K562 (cell line): ENCODE data around the gene DGLUCY. TPM values are rescaled to one million over a fixed set of nuclear protein-coding genes. Genes with fewer than 3 reads are reported as not detected.

Source experiments
- CCNT2 ChIP-seq: IDR thresholded peaks from 2 replicates; pipeline ENCODE4 v1.6.1; 2011; ENCODE audit warnings: borderline replicate concordance, low read depth, mild to moderate bottlenecking, moderate library complexity, mixed read lengths, low read length; ENCODE audit not compliant: insufficient read length; ENCODE audit errors: extremely low read depth
- CXXC5 ChIP-seq: fragments of 250-450 bp; sonication (Bioruptor Pico); IDR thresholded peaks from 2 replicates; pipeline ENCODE4 v1.8.0; 2022; ENCODE audit warnings: inconsistent platforms, mild to moderate bottlenecking, moderate library complexity
- EP300 ChIP-seq: IDR thresholded peaks from 2 replicates; pipeline ENCODE4 v1.6.1; 2012; ENCODE audit warnings: low read length, improper control_type of control experiment
- FUS ChIP-seq: fragments of 200-400 bp; formaldehyde crosslinking; optimal IDR thresholded peaks from 2 replicates; pipeline ENCODE3; 2017; ENCODE audit warnings: low read depth, low read length
- HDGF ChIP-seq: fragments of 450-650 bp; IDR thresholded peaks from 2 replicates; pipeline ENCODE4 v1.6.1; 2016
- HMBOX1 ChIP-seq: sonication (generic); IDR thresholded peaks from 2 replicates; pipeline ENCODE4 v1.6.1; 2016
- IRF9 ChIP-seq: fragments of 450-650 bp; IDR thresholded peaks from 2 replicates; pipeline ENCODE4 v1.6.1; 2016; ENCODE audit warnings: missing biosample characterization, missing genetic modification characterization
- MTA2 ChIP-seq: fragments of 450-650 bp; IDR thresholded peaks from 2 replicates; pipeline ENCODE4 v1.6.1; 2016; ENCODE audit warnings: low read depth
- MTA3 ChIP-seq: fragments of 450-650 bp; formaldehyde crosslinking; IDR thresholded peaks from 2 replicates; pipeline ENCODE4 v1.6.1; 2017; ENCODE audit warnings: mild to moderate bottlenecking, borderline replicate concordance
- NFIX ChIP-seq: fragments of 250-450 bp; sonication (Bioruptor Pico); IDR thresholded peaks from 2 replicates; pipeline ENCODE4 v1.4.0; 2020; ENCODE audit warnings: low read depth, mild to moderate bottlenecking, moderate library complexity
- PBX2 ChIP-seq, 2 experiments: IDR thresholded peaks in 1 of 2; conservative IDR thresholded peaks in 1 of 2; 2 replicates each; pipeline ENCODE4 v1.6.1; 2016; ENCODE audit warnings: low read depth in 2 of 2, mild to moderate bottlenecking in 1 of 2, missing compliant biosample characterization in 1 of 2, missing genetic modification characterization in 1 of 2, moderate library complexity in 1 of 2
- POLR3A ChIP-seq: IDR thresholded peaks from 2 replicates; pipeline ENCODE4 v1.6.1; 2011; ENCODE audit warnings: borderline replicate concordance, mild to moderate bottlenecking, moderate library complexity; ENCODE audit not compliant: insufficient read length, insufficient read depth; ENCODE audit errors: extremely low read depth
- RBM25 ChIP-seq: fragments of 200-400 bp; formaldehyde crosslinking; IDR thresholded peaks from 2 replicates; pipeline ENCODE4 v1.6.1; 2018; ENCODE audit warnings: low read length, low read depth, moderate library complexity; ENCODE audit not compliant: severe bottlenecking
- RNF219 ChIP-seq: fragments of 250-450 bp; sonication (Bioruptor Pico); IDR thresholded peaks from 2 replicates; pipeline ENCODE4 v1.5.0; 2022; ENCODE audit warnings: mild to moderate bottlenecking
- SNRNP70 ChIP-seq: fragments of 200-400 bp; formaldehyde crosslinking; optimal IDR thresholded peaks from 2 replicates; pipeline ENCODE3; 2017; ENCODE audit warnings: low read depth, low read length
- TSC22D4 ChIP-seq: fragments of 450-650 bp; IDR thresholded peaks from 2 replicates; pipeline ENCODE4 v1.6.1; 2016; ENCODE audit warnings: missing genetic modification characterization, missing biosample characterization, control low read depth
- ZFP30 ChIP-seq: fragments of 250-450 bp; sonication (Bioruptor Pico); IDR thresholded peaks from 2 replicates; pipeline ENCODE4 v1.8.0; 2022; ENCODE audit warnings: moderate library complexity, mild to moderate bottlenecking, inconsistent platforms, borderline replicate concordance
- ZNF507 ChIP-seq: conservative IDR thresholded peaks from 2 replicates; pipeline ENCODE4 v1.6.1; 2017; ENCODE audit warnings: missing genetic modification characterization, missing compliant biosample characterization
- ZNF511 ChIP-seq: sonication (generic); formaldehyde crosslinking; IDR thresholded peaks from 2 replicates; pipeline ENCODE4 v1.8.0; 2022; ENCODE audit warnings: mild to moderate bottlenecking, missing genetic modification reagents
- ZNF764 ChIP-seq: fragments of 250-450 bp; sonication (Bioruptor Pico); IDR thresholded peaks from 2 replicates; pipeline ENCODE4 v1.4.0; 2020; ENCODE audit warnings: low read depth, mild to moderate bottlenecking, moderate library complexity
- ZNF785 ChIP-seq: fragments of 250-450 bp; sonication (Bioruptor Pico); IDR thresholded peaks from 2 replicates; pipeline ENCODE4 v1.4.0; 2020; ENCODE audit warnings: mild to moderate bottlenecking
- polyA plus RNA-seq, 8 experiments: library from polyadenylated mRNA; depleted of rRNA in 4 of 8; stranded (reverse) in 5 of 8; unstranded in 3 of 8; fragments of >200 nt; fragmentation: Nextera tagmentation in 2 of 8; fragmentation: Illumina TruSeq in 1 of 8; extraction: Ambion mirVana in 2 of 8; extraction: Trizol in 1 of 8; gene quantifications; 2 replicates each; pipeline versions ENCODE4 v1.2.1 to v1.2.3, GENCODE V29; 2011 to 2014; ENCODE audit warnings: inconsistent platforms in 1 of 8, missing spikeins in 1 of 8
- total RNA-seq, 7 experiments: library from RNA; depleted of rRNA in 6 of 7; stranded (reverse); fragments of >200 nt in 6 of 7; fragmentation: Illumina TruSeq in 2 of 7; extraction: Trizol in 2 of 7; gene quantifications; 2 replicates each; pipeline versions ENCODE4 v1.2.1 to v1.2.3, GENCODE V29; 2011 to 2021; ENCODE audit warnings: low replicate concordance in 1 of 7

DGLUCY gene
- total and polyA plus RNA-seq, 9 of the 15 experiments (the other 6 are each of a cell fraction or from before 2014, with no cell fraction given): 9.9 to 28.4 (median 21.0) TPM

GRCh38 chr14:91267965-91268437, 154.1 kb downstream of the DGLUCY start (continued):
- 0 out of 2 replicates have a peak, but pooled peaks have one; percentile 33 for TF ChIP-seq ZNF507 (tag)
- no peak for TF ChIP-seq PBX2 (CRISPR knock-in tag; IDR thresholded peaks at IDR 0.05; ENCODE audit: low read depth)
- peak; percentile 55 for TF ChIP-seq PBX2 (tag; conservative IDR thresholded peaks at IDR 0.05; ENCODE audit: low read depth)
- TF ChIP-seq POLR3A: no peak
- TF ChIP-seq SNRNP70: no peak
- no peak for TF ChIP-seq TSC22D4
- no peak for TF ChIP-seq ZFP30 (CRISPR knock-in tag)
- TF ChIP-seq NFIX: peak; percentile 39
- peak; percentile 98 for TF ChIP-seq IRF9
- peak; percentile 96 for TF ChIP-seq EP300
- peak; percentile 74; the same call in 1 of the 2 replicates for TF ChIP-seq ZNF764 (CRISPR knock-in tag)
- TF ChIP-seq HMBOX1: no peak
- no peak for TF ChIP-seq RBM25
- no peak for TF ChIP-seq FUS
- peak; percentile 94 for TF ChIP-seq CXXC5
- TF ChIP-seq MTA3: peak; percentile 83
- TF ChIP-seq ZNF511 (CRISPR knock-in tag): no peak
- peak; percentile 82 for TF ChIP-seq MTA2
- peak; percentile 92 for TF ChIP-seq RNF219
- 0 out of 2 replicates have a peak, but pooled peaks have one; percentile 23 for TF ChIP-seq ZNF785 (CRISPR knock-in tag)
- TF ChIP-seq HDGF: no peak
- peak; percentile 38 for TF ChIP-seq CCNT2
